Right kidney (tissue), 1 donor: ENCODE results near the gene PDCD6IP.

Experiments
- DNase-seq: peaks from one replicate; pipeline ENCODE4 v3.0.0-alpha.2; 2016

PDCD6IP gene

DNA sequence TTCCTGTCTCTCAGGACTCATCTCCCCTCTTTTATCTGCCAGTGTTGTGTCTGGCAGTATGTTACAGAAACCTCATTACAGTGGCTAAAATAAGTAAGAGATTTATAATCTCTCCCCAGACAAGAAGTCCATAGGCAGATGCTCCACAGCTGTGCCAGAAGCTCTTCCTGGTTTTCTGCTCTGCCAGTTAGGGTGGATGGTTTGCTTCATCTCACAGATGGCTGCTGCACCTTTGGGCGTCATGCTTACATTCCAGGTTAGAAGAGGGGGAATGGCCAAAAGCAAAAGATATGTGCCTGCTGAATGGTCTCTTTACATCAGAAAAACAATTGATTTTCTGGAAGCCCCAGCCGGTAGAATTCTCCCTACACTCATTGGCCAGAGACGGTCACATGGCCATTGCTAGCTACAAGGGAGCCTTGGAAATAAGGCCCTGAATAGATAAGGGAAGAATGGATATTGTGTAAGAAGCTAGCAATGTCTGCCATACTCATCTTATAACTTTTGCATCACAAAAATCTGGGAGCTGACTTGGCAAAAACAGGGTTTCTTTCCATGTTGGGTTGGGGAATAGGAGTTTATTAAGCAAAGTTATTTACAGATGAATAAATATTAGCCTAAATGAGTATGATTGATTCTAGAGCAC is 91.1 kb downstream of the PDCD6IP start:
- no peak for DNase-seq

DNA sequence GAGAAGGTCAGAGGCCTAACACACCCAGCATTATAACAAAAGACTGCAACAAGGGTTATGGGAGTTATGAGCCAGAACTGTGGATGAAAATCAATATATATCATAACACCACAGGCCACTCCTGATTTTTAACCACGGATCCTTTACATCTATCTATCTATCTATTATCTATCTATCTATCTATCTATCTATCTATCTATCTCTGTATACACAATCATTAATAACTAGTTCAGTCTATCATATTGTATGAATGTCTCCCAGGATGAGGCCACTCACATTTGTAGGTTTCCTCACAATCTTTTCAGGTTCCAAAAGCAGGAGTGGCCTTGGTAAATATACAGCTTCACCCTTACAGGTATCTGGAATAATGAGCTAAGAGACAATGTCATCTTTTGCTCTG is 94.2 kb downstream of the PDCD6IP start:
- no peak for DNase-seq

DNA sequence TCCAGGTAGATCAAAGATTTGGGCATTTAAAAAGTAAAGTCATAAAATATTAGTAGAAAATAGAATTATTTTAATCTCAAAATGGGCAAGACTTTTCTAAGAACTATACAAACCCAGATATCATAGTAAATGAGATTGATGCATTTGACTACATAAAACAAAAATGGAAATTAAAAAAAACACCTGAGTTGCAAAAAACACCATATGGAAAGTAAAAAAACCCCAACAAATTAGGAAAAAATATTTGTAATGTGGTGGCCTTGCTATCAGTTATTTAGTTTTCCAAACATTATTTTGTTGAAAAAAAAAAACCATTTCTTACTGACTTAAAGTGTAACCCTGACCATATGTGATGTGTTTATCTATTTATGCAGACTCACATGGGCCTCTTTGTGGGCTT is 97.2 kb downstream of the PDCD6IP start:
- DNase-seq: no peak

DNA sequence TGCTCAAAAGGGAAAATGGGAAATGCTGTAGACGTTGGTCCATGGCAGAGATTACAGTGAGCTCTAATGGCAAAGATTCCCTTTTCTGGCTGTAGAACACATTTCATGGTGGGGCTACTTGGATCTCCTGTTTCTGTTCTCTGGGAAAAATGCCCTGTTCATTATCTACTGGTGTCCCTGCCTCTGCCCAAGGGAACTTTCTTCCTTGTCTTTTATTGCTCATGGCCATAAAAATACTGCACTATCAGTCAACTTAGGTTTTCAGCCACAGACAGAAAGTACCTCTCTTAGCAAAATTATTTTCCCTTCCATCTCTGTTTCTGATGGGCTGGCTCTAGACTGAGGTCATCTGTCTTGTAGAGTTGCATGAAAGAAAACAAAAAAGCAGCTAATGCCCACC is 98.9 kb downstream of the PDCD6IP start:
- no peak for DNase-seq

DNA sequence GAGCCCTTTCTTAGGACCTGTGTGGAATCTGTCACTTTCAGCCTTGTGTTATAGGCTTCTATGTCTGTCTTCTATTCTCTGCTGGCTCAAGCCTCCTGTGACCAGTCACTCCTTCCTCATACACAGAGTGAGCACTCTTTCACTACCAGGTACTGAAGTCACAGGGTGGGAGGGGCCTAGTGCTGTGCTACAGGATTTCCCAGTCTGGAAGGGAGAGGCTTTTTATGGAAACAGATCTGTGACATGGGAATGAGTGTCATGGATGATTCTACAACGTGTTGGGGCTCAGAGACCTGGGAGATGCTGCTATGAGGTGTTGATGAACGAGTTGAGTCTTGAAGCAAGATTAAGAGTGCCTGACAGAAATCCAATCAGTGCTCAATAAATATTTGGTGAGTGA is 100.5 kb downstream of the PDCD6IP start:
- DNase-seq: no peak

DNA sequence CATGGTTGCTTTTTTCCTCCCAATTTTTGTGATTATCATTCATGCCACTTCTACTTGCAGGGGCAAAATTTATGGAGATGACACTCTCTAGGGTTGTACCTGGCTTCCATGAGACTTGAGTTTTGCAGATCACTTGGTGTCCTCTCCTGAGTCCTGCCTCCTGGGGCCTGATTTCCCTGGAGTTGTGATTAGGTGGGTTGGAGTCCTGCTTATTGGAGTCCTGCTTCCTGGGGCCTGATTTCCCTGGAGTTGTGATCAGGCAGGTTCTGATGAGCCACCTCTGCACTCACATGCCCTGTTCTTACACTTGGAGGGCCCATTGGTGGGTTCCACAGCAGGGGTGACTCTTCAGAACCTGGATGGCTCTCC is 102.0 kb downstream of the PDCD6IP start:
- DNase-seq: no peak

DNA sequence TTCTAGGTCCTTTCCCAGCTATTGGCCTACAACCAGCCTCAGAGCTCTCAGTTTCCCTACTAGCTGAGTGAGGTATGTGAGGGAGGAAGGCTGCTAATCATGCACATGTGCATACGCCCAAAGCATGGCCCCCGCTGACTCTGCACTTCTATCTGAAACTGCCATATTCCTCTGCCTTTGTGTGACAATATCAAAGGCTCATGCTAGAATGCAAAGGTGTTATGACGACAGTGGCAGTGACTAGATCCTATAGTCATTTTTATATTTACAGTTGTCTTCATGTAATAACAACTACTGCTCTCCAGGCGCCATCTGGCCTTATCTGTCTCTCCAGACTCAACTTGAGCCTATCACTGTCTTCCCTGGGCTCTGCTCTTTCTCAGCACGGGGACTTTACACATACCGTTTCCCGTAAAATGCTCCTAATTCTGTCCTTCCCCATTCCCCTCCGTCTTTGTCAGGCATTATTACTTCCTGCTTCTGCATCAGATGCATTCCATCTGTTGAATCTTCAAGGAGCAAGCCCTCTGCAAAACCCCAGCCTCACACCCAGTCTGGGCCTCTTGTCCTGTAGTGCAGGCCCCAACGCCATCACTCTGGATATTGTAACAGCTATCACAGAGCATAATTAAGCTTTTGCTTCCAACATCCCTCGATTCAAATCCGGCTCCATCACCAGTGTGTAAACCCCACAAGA is 102.5 kb downstream of the PDCD6IP start:
- no peak for DNase-seq

DNA sequence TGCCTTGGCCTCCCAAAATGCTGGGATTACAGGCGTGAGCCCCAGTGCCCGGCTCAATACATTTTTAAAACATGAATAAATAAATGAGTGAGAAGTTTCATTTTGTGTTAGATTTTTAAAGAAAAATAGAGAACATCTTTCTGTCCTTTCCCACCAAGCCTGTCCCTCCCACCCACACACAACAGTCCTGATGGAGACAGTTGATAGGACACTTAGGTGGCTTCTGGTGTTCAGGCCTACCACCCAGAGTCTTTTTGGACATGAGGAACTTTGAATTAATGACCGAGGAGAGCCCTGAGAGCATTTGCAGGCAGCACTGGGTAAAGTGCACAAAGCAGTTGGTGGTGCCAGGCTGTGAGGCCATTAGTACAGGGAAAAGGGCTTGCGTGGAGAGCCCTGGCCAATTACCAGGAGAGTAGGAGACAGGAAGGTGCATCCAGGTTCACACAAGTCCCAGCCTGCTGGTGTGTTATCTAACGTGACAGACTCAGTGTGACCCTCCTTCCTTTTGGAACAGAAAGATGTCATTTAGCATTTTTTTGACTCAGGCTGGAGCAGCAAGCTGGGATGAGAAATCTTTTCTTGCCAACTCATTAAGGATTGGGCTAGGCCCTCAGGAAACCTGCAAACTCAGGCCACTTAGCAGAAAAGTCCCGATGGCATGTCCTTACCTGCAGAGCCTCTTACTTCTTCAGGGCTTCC is 103.6 kb downstream of the PDCD6IP start:
- no peak for DNase-seq

DNA sequence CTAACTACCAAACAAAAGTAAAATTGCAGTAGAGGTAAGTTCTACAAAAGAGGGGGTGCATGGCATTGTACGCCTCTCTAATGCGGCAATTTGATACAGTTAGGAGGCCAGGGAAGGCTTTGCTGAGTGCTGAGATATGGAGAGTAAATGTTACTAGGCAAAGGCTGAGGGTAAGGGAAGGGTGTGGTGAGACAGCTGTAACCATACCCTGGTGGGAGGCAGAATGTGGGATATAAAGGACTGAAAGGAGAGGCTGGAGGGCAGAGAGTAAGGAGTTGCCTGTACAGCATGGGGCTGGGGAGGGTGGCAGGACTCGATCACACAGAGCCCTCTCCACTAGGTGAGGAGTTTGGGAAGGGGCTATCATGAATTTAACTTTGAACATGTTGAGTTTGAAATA is 106.3 kb downstream of the PDCD6IP start:
- DNase-seq: no peak

DNA sequence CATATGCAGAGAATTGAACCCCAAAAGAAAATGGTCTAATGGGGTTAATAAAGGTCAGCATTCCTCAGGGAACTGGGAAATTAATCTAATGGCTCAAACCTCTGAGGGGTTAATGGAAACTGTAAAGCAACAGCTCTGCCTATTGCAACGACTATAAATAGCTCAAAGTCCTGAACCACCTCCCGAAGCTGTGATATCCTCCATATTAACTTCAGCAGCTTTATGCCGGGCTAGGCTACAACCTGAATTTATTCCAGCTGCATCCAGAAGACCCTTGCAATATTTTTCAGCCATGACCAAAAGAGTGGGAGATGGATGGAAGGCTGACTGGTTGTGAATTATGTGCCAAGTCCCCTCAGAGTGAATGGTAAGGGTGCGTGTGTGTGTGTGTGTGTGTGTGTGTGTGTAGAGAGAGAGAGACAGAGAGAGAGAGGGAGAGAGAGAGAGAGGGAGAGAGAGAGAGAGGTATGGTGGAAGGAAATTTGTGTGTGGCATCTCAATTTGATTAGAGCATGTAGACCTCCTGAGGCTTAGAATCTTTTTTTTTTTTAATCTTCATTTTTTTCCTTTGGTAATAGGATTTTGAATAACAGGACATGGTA is 109.9 kb downstream of the PDCD6IP start:
- no peak for DNase-seq

DNA sequence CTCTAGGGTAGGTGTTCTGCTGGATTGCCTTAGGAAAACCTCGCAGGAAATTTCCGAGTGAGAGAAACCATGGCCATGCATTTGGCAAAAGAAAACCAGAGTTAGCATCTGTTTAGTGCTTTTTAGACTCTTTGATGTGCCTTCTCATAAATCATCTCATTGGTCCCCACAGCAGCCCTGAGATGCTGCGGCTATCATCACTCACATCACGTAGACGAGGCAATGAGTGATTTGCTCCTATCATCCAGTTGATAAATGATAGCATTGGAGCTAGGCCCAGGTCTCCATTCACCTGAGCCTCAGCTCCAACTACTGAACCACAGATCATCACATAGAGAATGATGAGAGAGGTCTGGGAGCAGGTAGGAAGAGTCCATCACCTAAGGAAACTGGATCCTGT is 111.1 kb downstream of the PDCD6IP start:
- DNase-seq: no peak

DNA sequence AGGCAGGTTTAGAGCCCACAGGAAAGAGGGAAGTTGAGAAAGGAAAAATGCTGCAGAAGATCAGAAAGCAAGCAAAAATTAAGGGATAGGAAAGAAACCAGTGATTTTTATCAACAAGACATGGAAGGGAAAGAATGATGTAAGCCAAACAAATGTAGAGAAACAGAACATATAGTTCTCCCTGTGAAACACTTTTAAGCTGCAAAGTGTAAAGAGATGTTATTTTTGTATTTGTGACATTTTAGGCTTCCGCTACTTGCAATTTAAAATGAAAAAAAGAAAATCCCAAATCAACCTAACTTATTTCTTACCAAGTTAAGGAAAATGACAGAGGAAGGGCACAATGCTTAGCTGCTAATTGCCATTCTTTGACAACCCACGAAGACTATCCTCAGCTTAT is 111.6 kb downstream of the PDCD6IP start:
- no peak for DNase-seq

DNA sequence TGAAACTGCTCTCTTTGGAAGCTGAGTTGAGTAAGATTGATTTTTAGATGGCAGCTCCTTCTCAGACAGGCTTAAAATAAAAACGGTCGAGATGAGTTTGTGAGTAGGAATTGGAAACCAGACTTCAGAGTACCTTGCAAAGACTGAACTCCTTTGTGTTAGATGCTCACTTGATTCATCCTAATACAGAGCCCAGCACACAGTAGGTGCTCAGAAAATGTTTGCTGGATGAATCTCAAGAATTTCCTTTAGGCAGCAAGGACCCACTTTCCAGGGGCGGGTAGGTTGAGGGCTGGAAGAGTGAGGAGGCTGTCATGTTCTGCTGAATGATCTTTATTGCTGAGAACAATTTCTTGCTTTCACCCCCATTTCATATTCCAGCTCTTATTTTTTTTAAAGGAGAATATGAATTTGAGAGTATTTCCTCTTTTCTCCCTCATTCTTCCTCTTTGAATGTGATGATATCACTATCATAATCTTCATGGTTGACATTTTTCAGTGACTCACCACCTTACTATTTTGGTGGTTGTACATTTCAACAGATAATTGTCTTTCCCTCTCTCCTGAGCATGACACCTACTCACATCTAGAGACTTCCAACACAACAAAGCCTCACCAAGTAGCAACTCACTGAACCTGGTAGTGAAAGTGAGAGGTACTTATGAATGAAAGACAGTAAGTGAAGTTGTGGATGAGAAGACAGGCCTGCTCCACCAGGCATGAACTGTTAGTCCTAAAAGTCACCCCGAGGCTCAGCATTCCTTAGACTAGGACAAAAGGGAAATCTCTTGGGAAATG is 113.3 kb downstream of the PDCD6IP start:
- DNase-seq: no peak

DNA sequence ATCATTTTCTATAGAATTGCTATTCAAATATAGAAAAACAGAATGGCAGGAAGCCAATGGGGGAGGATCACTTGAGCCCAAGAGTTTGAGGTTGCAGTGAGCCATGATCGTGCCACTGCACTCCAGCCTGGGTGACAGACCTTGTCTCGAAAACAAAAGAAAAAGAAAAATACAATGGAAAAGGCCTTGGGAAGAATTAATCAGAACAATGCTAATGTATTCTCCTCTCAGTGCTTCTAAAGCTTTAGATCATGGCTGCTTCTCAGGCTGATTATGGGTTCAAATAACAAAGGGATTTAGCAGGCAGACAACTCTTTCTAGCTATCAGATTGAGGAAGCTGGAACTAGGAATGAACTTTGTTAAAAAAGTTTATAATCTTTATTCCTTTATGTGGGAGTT is 115.8 kb downstream of the PDCD6IP start:
- no peak for DNase-seq

DNA sequence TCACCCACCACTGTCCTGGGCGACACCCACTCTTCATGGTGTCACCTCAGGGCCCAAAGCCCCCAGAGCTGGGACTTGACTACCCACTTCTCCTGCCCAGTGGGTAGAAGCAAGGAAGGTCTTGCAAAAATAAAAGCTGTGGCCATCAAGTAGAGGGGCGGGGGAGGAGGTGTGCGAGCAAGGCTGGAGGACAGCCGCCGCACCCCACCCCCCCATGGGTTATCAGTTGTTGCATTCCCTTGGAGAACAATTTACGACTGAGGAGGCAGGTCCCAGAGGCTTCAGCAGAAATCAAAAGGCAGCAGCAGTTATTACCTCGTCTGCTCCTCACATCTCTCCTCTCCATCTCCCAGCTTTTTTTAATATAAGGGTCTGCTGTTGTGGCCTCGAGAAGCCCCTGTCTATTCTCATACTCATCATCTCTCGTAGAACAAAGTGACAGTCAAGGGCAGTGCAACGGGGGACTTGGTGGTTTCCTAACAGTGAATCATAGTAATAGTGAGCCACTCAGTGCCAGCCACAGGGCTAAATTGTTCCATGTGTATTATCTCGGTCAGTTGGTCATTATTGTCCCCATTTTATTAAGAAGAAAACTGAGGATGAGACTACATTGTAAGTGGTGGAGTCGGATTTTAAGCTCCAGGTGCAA is 116.4 kb downstream of the PDCD6IP start:
- no peak for DNase-seq

DNA sequence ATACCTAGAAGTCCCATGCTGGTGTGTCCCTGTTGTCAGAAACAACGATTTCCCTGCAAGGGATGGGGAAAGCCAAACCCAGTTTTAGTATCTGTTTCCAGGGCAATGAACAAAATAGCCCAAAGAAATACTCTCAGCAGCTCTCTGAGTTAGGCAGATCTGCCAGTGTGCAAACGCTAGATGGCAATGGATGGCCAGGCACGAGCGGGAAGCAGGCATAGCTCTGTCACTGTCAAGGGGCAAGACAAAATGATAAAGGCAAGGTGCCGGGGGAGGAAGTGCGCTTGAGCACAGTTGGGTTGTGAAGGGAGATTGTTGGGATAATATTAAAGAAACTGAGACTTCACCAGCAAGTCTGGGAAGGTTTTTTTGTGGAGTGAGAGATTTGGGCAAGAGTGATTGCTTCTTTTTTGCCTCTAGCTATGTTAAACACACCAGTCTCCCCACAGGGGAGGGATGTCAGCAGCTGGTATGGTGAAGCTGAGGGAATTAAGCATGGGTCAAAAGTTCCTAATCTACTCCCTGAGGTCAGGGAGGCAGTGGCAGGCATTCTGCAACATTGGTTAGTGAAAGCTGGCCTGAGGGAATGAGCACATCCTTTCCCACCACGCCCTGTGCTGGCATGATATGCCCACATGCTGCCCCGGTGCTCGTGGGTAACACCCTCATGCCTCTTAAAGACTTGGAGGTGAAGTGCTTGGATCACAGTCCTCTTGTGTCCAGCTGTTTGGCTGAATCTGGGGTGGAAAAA is 117.5 kb downstream of the PDCD6IP start:
- DNase-seq: no peak

DNA sequence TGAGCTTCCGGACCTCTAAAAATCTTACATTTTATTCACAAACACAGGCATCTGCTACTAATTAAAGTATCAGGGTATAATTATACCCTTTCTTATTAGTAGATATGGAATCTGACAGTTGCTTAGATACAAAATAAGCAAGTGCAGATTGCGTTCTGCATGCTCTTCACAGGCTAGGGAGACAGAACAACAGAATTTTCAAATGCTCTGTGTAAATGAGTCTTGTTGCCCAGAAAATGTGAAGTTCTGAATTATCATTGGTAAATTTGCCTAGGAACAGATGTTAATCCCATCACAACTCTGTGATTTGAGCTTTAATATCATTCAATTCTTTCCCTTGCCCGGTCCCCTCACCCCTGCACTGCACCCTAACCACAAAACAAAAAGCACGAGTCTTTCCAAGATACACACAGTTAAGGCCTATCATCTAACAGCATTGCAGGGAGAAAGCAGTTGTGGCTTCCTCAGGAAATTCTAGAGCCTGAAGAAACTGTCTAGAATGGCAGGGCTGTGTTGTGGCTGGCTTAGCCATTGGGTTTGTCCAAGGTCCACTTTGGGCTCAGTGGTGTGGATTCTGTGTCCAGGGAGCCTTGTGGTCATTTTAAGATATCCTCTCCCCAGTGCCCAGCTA is 119.8 kb downstream of the PDCD6IP start:
- no peak for DNase-seq
